Inflammatory macrophage treated with lipopolysaccharide for 4 hours (primary cell): Measurements from ENCODE around the gene PCYOX1L.

Experiments
- DNase-seq: peaks from one replicate; pipeline ENCODE4 v3.0.0-alpha.2; 2020

The PCYOX1L gene

GRCh38 chr5:149370878-149371277, 13.0 kb downstream of the PCYOX1L start:
- no peak for DNase-seq

DNA sequence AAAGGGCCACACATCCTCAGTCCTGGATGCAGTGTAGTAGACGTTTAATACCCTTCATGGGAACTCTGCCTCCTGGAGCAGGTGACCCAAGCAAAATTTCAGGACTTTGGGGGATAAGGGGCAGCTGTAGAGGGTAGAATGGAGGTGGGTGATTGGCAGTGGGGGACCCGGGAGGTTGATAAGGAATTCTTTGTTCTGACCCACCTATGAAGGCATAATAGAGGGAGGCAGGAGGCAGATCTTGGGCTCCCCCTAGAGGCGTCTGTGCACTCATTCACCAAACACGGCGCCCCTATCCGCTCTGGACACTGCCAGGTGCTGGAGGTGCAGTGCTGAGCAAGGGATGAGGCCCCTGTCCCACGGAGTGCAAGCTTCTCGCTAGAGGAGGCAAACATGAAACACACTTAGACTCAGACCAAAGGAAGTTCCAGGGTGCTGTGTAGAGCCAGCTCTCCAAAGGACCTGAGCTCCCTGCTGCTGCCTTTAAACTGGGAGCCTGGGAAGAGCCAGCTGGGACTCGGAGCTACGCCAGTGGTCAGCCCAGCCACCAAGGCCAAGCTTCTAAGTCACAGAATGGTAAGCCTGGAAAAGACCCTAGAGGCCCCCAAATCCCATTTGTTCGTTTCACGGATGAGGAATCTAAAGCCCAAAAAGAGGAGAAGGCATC, 13.6 kb downstream of the PCYOX1L start:
- peak; percentile 56 for DNase-seq

- DNase-seq = peak; percentile 16
These were observed 14.4 kb downstream of the PCYOX1L start for GRCh38 chr5:149372076-149372795.

DNA sequence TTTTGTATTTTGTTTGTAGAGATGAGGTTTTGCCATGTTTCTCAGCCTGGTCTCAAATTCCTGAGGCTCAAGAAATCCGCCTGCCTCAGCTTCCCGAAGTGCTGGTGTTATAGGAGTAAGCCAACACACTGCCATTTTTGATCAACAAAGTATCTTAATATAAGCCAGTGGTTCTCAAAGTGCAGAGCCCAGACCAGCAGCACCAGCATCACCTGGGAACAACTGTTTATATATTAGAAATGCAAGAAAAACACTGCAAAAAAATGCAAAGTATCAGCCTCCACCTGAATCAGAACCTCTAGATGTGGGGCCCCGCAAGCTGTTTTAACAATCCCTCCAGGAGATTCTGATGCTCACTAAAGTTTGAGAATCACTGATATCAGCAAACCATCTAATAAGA, 15.1 kb downstream of the PCYOX1L start:
- no peak for DNase-seq

DNA sequence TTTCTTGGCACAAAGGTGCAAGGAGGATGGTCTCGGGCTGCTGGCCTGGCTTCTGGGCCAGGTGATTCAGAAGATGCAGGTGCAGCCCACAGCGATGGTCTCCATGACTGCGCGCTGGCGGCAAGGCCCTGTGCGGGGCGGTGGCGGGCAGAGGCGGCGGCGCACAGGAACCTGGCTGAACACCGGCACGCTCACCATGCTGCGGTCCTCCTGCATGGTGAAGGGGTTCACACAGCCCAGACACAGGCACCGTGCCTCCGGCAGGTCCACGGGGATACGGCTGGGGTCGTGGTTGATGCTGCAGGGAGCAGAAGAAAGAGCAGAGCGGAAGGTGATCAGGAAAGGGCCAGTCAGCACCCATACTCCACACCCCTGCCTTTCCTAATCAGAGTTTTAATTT, 16.5 kb downstream of the PCYOX1L start:
- DNase-seq = no peak

GRCh38 chr5:149374801-149375200, 17.0 kb downstream of the PCYOX1L start:
- DNase-seq = no peak

DNA sequence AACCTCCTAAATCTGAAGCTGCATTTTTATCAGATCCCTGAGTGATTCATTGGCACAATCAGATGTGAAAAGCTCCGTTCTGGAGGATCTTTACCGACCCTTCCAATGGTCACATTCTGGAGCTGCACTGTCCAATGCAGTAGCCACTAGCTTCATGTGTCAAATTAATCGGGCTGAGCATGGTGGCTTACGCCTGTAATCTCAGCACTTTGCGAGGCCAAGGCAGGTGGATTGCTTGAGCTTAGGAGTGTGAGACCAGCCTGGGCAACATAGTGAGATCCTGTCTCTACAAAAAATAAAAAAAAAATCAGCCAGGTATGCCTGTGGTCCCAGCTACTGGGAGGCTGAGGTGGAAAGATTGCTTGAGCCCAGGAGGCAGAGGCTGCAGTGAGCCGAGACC, 17.6 kb downstream of the PCYOX1L start:
- no peak for DNase-seq

- DNase-seq = no peak
These were observed 18.3 kb downstream of the PCYOX1L start for GRCh38 chr5:149376104-149376503.

GRCh38 chr5:149376711-149377447, 19.0 kb downstream of the PCYOX1L start:
- DNase-seq = no peak

DNA sequence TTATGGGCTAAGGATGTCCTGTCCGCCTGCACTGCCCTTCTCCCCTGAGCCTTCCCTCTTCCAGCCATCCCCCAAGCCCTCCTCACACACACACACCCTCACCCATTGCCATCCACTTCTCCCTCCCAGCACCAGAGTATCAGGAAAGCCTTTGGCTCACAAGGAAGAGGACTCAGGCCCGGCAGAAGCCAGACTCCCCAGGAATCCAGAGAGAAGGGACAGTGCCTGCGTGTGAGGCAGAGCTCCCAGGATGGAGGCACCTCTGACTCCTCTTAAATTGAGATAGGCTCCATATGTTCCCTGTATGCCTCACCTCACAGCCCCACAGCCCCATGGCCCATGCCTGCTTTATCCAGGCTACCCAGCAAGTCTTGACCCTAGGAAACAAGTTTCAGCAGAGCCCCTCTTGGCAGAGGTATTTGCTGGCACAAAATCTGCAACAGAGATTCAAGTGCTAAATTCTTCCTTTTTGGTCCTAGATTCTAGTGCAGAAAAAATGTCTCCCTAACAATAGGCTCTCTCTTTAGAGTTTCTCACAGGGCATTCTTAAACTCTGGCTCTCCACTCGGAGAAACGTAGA, 20.5 kb downstream of the PCYOX1L start:
- no peak for DNase-seq

DNA sequence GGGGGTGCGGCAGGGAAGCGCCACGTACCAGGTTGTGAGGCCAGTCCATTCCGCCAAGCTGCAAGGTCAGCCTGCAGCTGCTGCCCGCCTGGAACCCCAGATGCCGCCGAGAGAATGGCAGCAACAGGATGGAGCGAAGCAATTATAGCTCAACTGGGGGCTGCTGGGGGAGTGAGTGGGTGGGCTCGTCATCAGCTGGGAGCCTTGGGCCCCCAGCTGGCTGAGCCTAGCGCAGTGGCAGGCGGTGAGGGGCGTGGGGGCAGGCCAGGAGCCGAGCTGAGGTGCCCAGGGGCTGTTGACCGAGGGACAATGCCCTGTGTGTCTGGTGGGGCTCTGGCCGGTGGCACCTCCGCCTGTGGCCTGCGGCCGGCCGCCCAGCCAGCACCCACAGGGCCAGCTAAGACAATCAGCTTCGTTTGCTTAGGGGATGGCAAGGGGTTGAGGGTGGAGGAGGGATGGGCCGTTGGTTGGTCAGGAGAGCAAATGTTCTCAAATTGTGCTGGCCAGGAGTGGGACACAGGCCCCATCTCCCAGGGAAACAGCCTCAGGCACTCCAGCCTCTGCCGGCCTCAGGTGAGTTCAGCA, 21.4 kb downstream of the PCYOX1L start, which contains the start of gene IL17B:
Gene IL17B, minus strand, starts transcription at position 116 of the 585 bp plus-strand sequence. Its CDS starts 67 bp downstream, at position 49.
- no peak for DNase-seq

DNA sequence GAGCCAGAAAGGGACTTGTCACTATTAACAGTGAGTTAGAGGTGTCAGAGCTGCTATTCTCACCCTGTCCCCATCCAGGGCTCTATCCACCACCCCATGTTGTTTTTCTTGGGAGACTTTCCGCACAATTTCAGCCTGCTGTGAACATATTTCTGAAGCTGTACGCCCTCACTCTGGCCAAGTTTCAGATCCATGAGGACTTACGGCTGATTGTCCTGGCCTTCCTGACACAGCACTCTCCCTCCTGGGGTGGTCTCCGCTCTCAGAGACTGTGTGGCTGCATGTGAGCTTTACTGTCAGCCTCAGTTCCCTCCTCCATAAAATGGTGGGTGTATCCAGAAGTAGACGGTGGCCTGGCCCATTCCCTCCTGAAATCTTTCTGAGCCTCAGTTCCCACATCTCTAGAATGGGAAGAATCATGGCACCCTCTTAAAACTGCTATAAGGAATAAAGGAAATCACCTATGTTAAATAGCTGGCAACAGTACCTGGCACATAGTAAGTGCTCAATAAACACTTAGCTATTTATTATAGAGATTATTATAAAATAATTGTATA, 22.1 kb downstream of the PCYOX1L start:
- no peak for DNase-seq

DNA sequence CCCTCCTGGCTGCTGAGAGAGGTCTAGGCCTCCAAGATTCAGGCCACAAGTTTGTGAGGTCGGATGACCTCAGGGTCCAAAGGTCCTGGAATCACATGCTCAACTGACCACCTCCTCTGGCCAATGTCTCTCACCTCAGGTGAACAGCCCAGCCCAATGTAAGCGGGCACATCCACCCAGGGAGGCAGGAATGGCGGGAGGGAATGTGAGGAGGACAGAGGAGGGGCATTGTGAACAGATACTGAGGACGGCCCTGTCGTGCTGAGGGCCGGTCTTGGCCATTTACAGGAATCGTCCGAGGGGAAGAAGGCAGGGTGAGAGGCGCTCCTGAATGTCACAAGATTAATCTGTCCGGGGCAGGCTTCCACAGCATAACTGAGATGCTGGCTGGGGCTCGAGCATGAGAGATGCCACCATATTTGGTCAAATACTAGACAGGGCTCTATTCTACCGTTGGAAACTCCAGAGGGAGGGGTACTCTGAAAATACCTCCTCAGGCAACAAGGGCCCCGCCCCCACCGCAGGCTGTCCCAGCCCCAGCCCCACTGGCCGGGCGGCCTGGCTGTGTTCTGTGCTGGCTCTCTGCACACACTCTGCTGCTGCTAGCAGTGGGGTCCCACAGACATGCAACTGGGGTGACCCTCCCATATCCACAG, 22.7 kb downstream of the PCYOX1L start:
- DNase-seq = no peak

DNA sequence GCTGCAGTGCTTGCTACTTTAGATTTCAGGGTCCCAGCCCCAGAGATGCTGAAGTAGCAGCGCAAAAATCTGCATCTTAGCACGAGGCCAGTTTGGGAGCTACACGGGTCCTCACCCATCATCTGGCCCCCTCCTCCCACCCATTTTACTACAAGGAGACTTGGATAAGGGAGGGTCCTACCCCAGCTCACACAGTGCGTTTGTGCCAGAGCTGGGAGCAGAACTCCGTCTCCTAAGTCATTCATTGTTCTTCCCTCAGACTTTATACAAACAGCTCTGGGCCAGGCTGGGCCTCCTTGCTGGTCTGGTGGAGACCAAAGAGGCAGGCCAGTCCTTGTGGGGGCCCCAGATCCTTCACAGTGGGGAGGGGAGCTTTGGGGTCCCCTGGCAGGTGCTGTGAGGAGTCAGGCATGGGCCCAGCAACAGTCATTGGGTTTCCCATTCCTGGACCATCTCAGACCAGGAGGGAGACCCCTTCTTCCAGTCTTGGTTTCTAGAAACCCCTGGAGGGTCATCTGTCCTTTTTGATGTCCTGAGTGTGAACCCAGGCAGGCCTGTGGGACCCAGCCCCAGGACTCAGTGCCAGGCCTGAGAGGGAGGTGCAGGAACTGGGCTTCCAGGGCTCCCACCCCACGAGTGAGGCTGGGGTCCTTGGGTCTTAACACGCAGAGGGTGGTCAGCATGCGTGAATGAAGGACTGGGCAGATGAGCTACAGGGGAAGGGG, 23.6 kb downstream of the PCYOX1L start:
- no peak for DNase-seq

DNA sequence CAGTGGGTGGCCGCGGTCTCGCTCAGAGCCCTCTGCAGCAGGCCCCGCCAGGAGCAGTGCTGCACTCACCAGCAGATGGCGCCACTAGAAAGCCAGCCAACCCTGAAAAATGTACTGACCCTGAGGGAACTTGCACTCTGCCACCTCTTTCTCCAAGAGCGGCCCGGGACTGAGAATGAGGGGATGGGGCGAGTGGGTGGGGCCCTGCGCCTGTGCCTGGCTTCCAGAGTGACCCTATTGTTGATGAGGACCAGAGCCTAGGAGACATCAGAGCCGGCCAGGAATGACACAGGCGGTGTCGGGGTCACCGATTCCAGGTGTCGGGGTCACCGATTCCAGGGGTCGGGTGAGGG, 24.1 kb downstream of the PCYOX1L start:
- peak; percentile 55 for DNase-seq

GRCh38 chr5:149382517-149383220, 24.8 kb downstream of the PCYOX1L start:
- DNase-seq = no peak

GRCh38 chr5:149383399-149383798, 25.6 kb downstream of the PCYOX1L start:
- DNase-seq = no peak

DNA sequence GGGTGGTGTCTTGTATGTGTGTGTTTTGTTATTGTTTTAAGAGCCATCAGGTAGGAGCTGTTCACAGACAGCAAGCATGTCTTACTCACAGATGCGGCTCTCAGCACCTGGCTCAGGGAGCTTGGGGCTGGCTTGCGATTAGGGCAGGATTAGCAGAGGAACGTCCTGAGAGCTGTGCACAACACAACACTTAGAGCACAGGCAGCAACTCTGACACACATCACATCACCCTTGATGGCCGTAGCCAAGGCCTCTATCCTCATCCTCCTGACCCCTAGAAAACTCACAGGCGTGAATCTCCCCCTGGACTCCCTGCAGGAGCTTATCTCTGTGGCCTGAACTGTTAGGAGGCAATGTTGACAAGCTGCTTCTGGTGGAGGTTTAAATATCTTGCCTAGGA, 28.3 kb downstream of the PCYOX1L start:
- no peak for DNase-seq

GRCh38 chr5:149387081-149387631, 29.3 kb downstream of the PCYOX1L start:
- DNase-seq = no peak

DNA sequence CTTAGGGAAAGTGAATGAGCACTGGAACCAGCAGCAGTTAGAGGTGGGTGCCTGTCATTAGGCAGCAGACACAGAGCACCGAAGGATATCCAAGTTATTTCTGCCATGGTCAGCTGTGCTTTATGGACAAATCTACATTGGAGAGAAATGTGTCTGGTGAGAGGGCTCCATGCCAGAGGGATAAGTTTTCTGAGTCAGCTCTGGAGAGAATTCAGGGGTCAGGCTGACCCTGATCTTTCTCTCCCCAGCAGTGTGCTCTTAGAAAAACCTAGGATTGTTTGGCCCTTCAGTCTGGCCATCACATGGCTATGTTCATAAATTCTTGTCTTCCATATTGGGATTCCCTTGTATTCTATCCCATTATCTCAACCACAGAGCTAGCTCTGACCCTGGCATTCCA, 30.1 kb downstream of the PCYOX1L start:
- DNase-seq = no peak
